Endothelial cell of umbilical vein (primary cell): ENCODE data around the gene SCN10A. TPM values are rescaled to one million over a fixed set of nuclear protein-coding genes. Genes with fewer than 3 reads are reported as not detected.

Source experiments
- BruUV-seq: library from RNA; stranded (reverse); fragments of 400-500 nt; replicated peaks from 2 replicates; lab custom pipeline; 2021; lab: Mats Ljungman, UMichigan
- CTCF ChIA-PET: fragments of 300-600, 350-600 bp; sonication (Branson Sonifier 250); formaldehyde crosslinking; loops from one replicate; lab custom pipeline; 2021; ENCODE audit warnings: antibody characterized with exemption, inconsistent platforms; lab: Charles Lee
- POLR2A ChIA-PET: fragments of 300-600, 350-600 bp; sonication (Branson Sonifier 250); formaldehyde crosslinking; loops from one replicate; lab custom pipeline; 2021; ENCODE audit warnings: antibody characterized with exemption, inconsistent platforms; lab: Charles Lee
- DNase-seq: peaks from one replicate; pipeline ENCODE4 v3.0.0-alpha.2; 2011; ENCODE audit warnings: low read depth, low spot score
- FAIRE-seq: peaks from 2 replicates; lab custom pipeline; 2011; peaks lifted over from hg19 to GRCh38; lab: Jason Lieb, UNC
- H2AFZ ChIP-seq: 2 replicates; pipeline ENCODE4 v1.6.0; 2012; ENCODE audit warnings: low read depth, low read length, control low read depth, inconsistent platforms
- H3K27ac ChIP-seq: 2 replicates; pipeline ENCODE4 v1.5.1; 2011; ENCODE audit warnings: low read depth, mild to moderate bottlenecking, control low read depth, low read length, moderate library complexity; ENCODE audit not compliant: insufficient read depth
- H3K27me3 ChIP-seq, 2 experiments: 2 replicates each; pipeline versions ENCODE4 v1.6.0 to v1.6.1; 2011; ENCODE audit warnings: low read length in 2 of 2, mixed read lengths in 1 of 2; ENCODE audit not compliant: control insufficient read depth in 2 of 2, insufficient read depth in 2 of 2
- H3K36me3 ChIP-seq, 2 experiments: 2 replicates in 1 of 2; 3 replicates in 1 of 2; pipeline ENCODE4 v1.5.1; 2011; ENCODE audit warnings: low read length in 2 of 2, mild to moderate bottlenecking in 1 of 2, moderate library complexity in 1 of 2; ENCODE audit not compliant: control insufficient read depth in 2 of 2, insufficient read depth in 2 of 2; ENCODE audit errors: extremely low read depth in 1 of 2
- H3K4me1 ChIP-seq: 3 replicates; pipeline ENCODE4 v1.5.1; 2011; ENCODE audit warnings: mild to moderate bottlenecking, low read length; ENCODE audit not compliant: control insufficient read depth, insufficient read depth; ENCODE audit errors: extremely low read depth
- H3K4me2 ChIP-seq: 2 replicates; pipeline ENCODE4 v1.6.1; 2011; ENCODE audit warnings: low read length, control low read depth, mixed read lengths; ENCODE audit not compliant: insufficient read depth
- H3K4me3 ChIP-seq, 3 experiments: fragments of 200-600 bp in 1 of 3; sonication (generic), shearing (Covaris generic) in 1 of 3; replicated peaks in 1 of 3; 2 replicates each; pipeline ENCODE4 v1.5.1; 2011 to 2016; ENCODE audit warnings: control low read depth in 3 of 3, low read length in 3 of 3, mild to moderate bottlenecking in 2 of 3, inconsistent platforms in 1 of 3, low read depth in 1 of 3, moderate library complexity in 1 of 3; ENCODE audit not compliant: insufficient read depth in 1 of 3
- H3K79me2 ChIP-seq: 2 replicates; pipeline ENCODE4 v1.6.0; 2012; ENCODE audit warnings: low read length, inconsistent platforms; ENCODE audit not compliant: control insufficient read depth, insufficient read depth
- H3K9ac ChIP-seq: replicated peaks from 2 replicates; pipeline ENCODE3; 2011; ENCODE audit warnings: low read length, control low read depth; ENCODE audit not compliant: insufficient read depth; ENCODE audit errors: extremely low read depth
- H3K9me1 ChIP-seq: replicated peaks from 3 replicates; pipeline ENCODE4 v1.6.0; 2011; ENCODE audit warnings: mild to moderate bottlenecking, low read length; ENCODE audit not compliant: control insufficient read depth, insufficient read depth; ENCODE audit errors: extremely low read depth
- H3K9me3 ChIP-seq: replicated peaks from 2 replicates; pipeline ENCODE4 v1.5.1; 2012; ENCODE audit warnings: low read length, inconsistent platforms; ENCODE audit not compliant: control insufficient read depth, insufficient read depth
- H4K20me1 ChIP-seq: replicated peaks from 2 replicates; pipeline ENCODE3; 2011; ENCODE audit warnings: mild to moderate bottlenecking, low read length; ENCODE audit not compliant: control insufficient read depth, insufficient read depth; ENCODE audit errors: extremely low read depth
- EZH2 ChIP-seq: IDR thresholded peaks from 2 replicates; pipeline ENCODE4 v1.6.1; 2012; ENCODE audit warnings: borderline replicate concordance, low read depth, mild to moderate bottlenecking, moderate library complexity, low read length, inconsistent platforms; ENCODE audit not compliant: severe bottlenecking
- FOS ChIP-seq: IDR thresholded peaks from 2 replicates; pipeline ENCODE4 v1.6.1; 2011; ENCODE audit warnings: mild to moderate bottlenecking, low read length, moderate library complexity, borderline replicate concordance; ENCODE audit not compliant: insufficient read depth
- GATA2 ChIP-seq: IDR thresholded peaks from 2 replicates; pipeline ENCODE4 v1.7.0; 2011; ENCODE audit warnings: low read depth, mild to moderate bottlenecking, moderate library complexity, mixed read lengths, low read length; ENCODE audit not compliant: insufficient read length, insufficient read depth
- JUN ChIP-seq: IDR thresholded peaks from 2 replicates; pipeline ENCODE4 v1.6.1; 2011; ENCODE audit warnings: borderline replicate concordance, low read depth; ENCODE audit not compliant: insufficient read length, insufficient read depth
- MYC ChIP-seq: IDR thresholded peaks from one replicate; pipeline ENCODE4 v1.6.1; 2011; ENCODE audit warnings: mild to moderate bottlenecking, low read depth, low read length
- POLR2A ChIP-seq: IDR thresholded peaks from 2 replicates; pipeline ENCODE4 v1.6.1; 2012; ENCODE audit warnings: low read depth, mild to moderate bottlenecking, control low read depth, low read length
- POLR2AphosphoS5 ChIP-seq: IDR thresholded peaks from 2 replicates; pipeline ENCODE4 v1.6.1; 2012; ENCODE audit warnings: low read depth, mild to moderate bottlenecking, control low read depth, low read length, moderate library complexity; ENCODE audit not compliant: insufficient read depth
- dilution Hi-C: fragments of 300-500 bp; cut with MboI; formaldehyde crosslinking; loops from one replicate; pipeline ENCODE4 v1.15.0; 2019; ENCODE audit warnings: low sequenced_read_pairs; ENCODE audit not compliant: extremely low pct_ligation_motif_present
- intact Hi-C: fragments of 100-400 bp; cut with micrococcal nuclease; formaldehyde crosslinking; loops from one replicate; pipeline ENCODE4 v1.10.0; 2022
- polyA plus RNA-seq, 4 experiments: library from polyadenylated mRNA; depleted of rRNA in 3 of 4; stranded (reverse) in 3 of 4; unstranded in 1 of 4; fragments of >200 nt; gene quantifications; 2 replicates each; pipeline versions ENCODE4 v1.2.1 to v1.2.3, GENCODE V29; 2011 to 2012; ENCODE audit warnings: missing spikeins in 1 of 4
- total RNA-seq: library from RNA; stranded (reverse); gene quantifications from 2 replicates; pipeline ENCODE4 v1.2.3, GENCODE V29; 2021
- TF ChIP-seq, protein P1 (sequence below): IDR thresholded peaks from 2 replicates; pipeline ENCODE4 v1.6.1; 2011; ENCODE audit not compliant: insufficient read depth, insufficient read length

Gene SCN10A
- total and polyA plus RNA-seq, 2 donors (not counting 3 experiments of a cell fraction or from before 2014, with no cell fraction given), result 0.07 TPM; not detected in 1

DNA sequence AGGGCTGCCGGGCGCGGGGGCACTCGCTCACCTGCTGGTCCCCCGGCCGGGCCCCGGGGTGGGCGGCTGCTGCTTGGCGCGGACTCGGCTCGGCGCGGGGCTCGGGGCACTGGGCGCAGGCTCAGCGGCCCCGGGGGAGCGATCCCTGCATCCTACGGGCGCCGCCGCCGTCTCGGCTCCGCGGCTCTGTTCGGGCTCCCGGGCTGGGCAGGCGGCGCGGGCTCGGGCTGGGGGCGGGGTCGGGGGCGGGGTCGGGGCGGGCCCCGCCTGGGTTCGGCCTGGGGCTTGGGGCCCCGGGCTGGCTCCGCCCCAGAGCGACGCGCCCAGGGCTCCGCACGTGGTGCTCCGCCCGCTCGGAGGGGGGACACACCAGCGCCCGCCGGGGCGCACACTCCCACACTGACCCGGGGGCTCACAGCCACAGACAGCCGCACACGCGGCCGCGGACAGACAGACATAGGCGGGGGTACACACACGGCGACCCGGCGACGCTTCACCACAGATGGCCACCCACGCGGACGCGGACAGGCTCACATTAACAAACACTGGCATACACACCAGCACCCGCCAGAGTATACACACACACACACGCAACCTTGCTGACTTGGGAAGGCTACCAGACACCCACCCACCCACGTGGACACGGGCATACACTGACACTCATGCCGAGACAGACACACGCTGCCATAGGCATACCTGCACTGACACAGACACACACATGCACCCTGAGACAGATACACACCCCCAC lies 166.3 kb downstream of the SCN10A start, which contains the start of gene SCN5A:
TSS of gene SCN5A (minus strand) at position 188 of the 748 bp plus-strand sequence. CDS start 16,380 bp downstream, outside the sequence.
- no peak for FAIRE-seq
- no TSS peak for BruUV-seq

DNA sequence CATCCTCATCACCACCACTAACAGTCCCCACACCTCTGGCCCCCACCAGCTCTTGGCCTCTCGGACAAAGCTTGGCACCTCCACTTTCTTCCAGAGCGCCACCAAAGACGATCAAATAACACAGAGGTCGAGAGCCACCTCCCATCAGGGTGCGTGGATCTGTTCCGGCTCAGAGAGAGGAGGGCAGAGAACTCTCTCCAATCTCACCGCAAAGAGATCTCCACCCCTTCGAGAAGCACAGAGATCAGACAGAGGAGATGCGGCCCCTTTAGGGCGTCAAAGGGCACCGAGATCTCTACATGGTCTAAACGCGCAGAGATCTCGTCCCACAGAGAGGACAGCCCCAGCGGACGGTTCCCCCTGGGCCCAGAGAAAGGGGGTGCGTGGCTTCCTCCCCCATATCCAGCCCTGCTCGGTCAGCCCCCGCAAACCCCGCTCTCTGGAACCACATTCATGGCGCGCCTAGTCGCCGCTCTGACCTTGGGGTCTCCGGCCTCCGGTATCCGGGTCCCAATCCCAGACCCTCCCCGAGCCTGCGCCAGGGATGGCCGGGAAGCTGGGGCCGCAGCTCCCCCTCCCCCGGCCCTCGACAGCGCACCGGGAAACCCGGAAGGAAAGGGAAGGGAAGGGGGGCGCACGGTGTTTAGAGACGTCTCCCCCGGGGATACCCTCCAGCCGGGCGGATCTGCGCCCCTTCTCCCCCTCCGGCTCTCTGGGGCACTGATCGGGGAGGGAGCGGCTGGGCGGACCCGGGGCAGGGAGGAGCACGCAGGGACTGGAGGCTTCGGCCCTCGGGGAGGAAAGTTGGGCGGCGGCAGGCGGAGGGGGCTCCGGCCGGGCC lies 167.1 kb downstream of the SCN10A start:
- Histone ChIP-seq H3K36me3 (no peaks in the 10 kb centered on the region), H3K9me1 (no peaks in the 10 kb centered on the region), H3K4me3 (peak overlapping the region; percentile 58 to 80 (median 67)), H3K9ac (peak overlapping the region; percentile 71), H2AFZ (peak overlapping the region; percentile 79), H3K79me2 (peaks cover 3% of the 10 kb centered on the region), H3K27ac (peak overlapping the region; percentile 13), H3K9me3 (no peaks in the 10 kb centered on the region), H3K4me1 (peaks cover 10% of the 10 kb centered on the region), H3K27me3 (no peaks in the 10 kb centered on the region), H3K4me2 (peak overlapping the region; percentile 64), H4K20me1 (no peaks in the 10 kb centered on the region)
- dilution Hi-C loops (no loop called here), intact Hi-C loops (no loop called here)
- BruUV-seq, result no TSS peak
- ChIA-PET CTCF (interaction anchor here (0.9 to 4.8 kb wide), 4 partner anchors 14 to 351 kb away, joined by 3 to 62 read pairs (median 36); no protein-coding TSS in a partner anchor), POLR2A (no interaction called here)
- TF ChIP-seq POLR2AphosphoS5 (no peak), JUN (no peak), FOS (no peak), EZH2 (no peak), MYC (no peak)
- TF ChIP-seq, protein P1, sequence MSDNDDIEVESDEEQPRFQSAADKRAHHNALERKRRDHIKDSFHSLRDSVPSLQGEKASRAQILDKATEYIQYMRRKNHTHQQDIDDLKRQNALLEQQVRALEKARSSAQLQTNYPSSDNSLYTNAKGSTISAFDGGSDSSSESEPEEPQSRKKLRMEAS, result no peak
- DNase-seq, result peak; percentile 7
- FAIRE-seq, result no peak

More for the DNA sequence above, 166.3 kb downstream of the SCN10A start, which contains the start of gene SCN5A:
- H3K36me3 ChIP-seq, result no peaks in the 10 kb centered on the region
- peak; percentile 38 for DNase-seq
- intact Hi-C loops, result loop anchor here (2.0 to 10.0 kb wide), 4 partner anchors 73 to 515 kb away; partner anchors contain the start of genes ACAA1, MYD88 and XYLB
- H3K27ac ChIP-seq, result peak within 1 kb of the TSS; percentile 13
- TF ChIP-seq GATA2 (no peak), POLR2A (peak; percentile 28)
- ChIA-PET POLR2A (no interaction called here), CTCF (interaction anchor here (0.9 to 4.8 kb wide), 3 partner anchors 128 to 350 kb away, joined by 3 to 62 read pairs (median 29); no protein-coding TSS in a partner anchor)
- peak within 1 kb of the TSS; percentile 79 for H2AFZ ChIP-seq
- H3K27me3 ChIP-seq, result no peaks in the 10 kb centered on the region
- peaks cover 3% of the 10 kb centered on the region for H3K79me2 ChIP-seq
- H3K9me1 ChIP-seq, result no peaks in the 10 kb centered on the region
- H4K20me1 ChIP-seq, result no peaks in the 10 kb centered on the region
- peak within 1 kb of the TSS; percentile 58 to 80 (median 67) for H3K4me3 ChIP-seq
- peak within 1 kb of the TSS; percentile 71 for H3K9ac ChIP-seq
- peak within 1 kb of the TSS; percentile 64 for H3K4me2 ChIP-seq
- H3K4me1 ChIP-seq, result peaks cover 10% of the 10 kb centered on the region
- dilution Hi-C loops, result no loop called here
- H3K9me3 ChIP-seq, result no peaks in the 10 kb centered on the region
